ENCODE data around the gene HEG1. TPM values are rescaled to one million over a fixed set of nuclear protein-coding genes. Genes with fewer than 3 reads are reported as not detected.

The HEG1 gene
- total RNA-seq, 1 experiment from 2014 or later, result 1.2 TPM

DNA sequence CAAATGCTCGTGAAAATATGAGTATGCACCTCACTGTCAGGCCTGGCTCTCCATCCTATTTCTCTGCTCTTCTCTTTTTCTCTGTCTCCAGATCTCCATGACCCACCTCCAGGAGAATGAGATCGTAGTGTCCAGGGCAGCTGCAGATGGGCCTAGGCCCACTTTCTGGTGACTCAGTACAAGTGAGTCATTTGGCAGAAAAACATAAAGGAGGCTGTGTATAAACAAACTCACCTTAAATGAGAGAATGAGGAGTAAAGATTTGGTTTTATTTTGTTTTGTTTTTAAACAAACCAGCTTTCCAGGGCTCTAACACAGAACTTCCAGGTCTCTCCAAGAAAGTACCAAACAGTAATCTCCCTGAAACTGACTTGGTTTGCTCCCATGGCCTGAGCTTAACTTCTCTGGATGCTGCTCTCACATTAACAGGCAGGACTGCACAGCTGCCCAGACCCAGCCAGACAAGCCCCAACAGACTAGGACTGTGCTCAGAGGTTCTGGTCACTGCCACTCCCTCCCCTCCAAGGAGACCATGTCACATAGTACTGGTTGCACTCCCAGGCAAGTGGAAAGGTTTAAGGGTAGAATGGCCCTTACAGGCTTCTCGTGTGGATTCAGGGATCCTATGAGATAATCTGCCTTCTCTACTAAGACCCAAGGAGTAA lies 1.5 kb upstream of the HEG1 start:
- Histone ChIP-seq H2AFZ (ENCODE audit: low read length) (no peak overlapping the region), H3K9ac (ENCODE audit: low read length) (no peak overlapping the region), H3K9me2 (replicated peaks; ENCODE audit: low read length) (no peaks in the 10 kb centered on the region), H3K79me2 (ENCODE audit: low read length) (0 out of 2 replicates have a peak, but pooled peaks cover 4% of the 10 kb centered on the region), H3K36me3 (ENCODE audit: low read depth, low read length) (no peaks in the 10 kb centered on the region), H3K4me1 (ENCODE audit: insufficient read depth, low read length) (peaks cover 56% of the 10 kb centered on the region), H3K4me2 (ENCODE audit: low read length) (peak overlapping the region; percentile 81), H3F3A (ENCODE audit: low read length, unreplicated experiment) (no peaks in the 10 kb centered on the region), H3K9me3 (ENCODE audit: low read length) (no peaks in the 10 kb centered on the region), H3K27me3 (ENCODE audit: low read length) (no peaks in the 10 kb centered on the region), H4K20me1 (ENCODE audit: low read length) (no peaks in the 10 kb centered on the region), H3K27ac (ENCODE audit: low read length) (peak overlapping the region; percentile 22; the same call in 1 of the 2 replicates), H3K4me3 (ENCODE audit: low read length) (0 out of 2 replicates have a peak overlapping the region, but pooled peaks have one; percentile 22)
- ATAC-seq, result peak; percentile 61
- CTCF ChIA-PET, result no interaction called here
- DNase-seq, result peak; percentile 83
- POLR2A ChIA-PET (ENCODE audit: unreplicated experiment), result no interaction called here
- BruUV-seq (replicated peaks), result no TSS peak
- TF ChIP-seq EZH2 (IDR thresholded peaks at IDR 0.05; ENCODE audit: low read length, unreplicated experiment) (no peak), EZH2phosphoT487 (IDR thresholded peaks at IDR 0.05; ENCODE audit: borderline replicate concordance, low read length) (no peak)
- TF ChIP-seq, protein P1, sequence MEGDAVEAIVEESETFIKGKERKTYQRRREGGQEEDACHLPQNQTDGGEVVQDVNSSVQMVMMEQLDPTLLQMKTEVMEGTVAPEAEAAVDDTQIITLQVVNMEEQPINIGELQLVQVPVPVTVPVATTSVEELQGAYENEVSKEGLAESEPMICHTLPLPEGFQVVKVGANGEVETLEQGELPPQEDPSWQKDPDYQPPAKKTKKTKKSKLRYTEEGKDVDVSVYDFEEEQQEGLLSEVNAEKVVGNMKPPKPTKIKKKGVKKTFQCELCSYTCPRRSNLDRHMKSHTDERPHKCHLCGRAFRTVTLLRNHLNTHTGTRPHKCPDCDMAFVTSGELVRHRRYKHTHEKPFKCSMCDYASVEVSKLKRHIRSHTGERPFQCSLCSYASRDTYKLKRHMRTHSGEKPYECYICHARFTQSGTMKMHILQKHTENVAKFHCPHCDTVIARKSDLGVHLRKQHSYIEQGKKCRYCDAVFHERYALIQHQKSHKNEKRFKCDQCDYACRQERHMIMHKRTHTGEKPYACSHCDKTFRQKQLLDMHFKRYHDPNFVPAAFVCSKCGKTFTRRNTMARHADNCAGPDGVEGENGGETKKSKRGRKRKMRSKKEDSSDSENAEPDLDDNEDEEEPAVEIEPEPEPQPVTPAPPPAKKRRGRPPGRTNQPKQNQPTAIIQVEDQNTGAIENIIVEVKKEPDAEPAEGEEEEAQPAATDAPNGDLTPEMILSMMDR (conservative IDR thresholded peaks at IDR 0.05; ENCODE audit: low read depth, low read length), result no peak
- intact Hi-C loops (cut with micrococcal nuclease), result loop anchor here (2.0 to 10.0 kb wide), 4 partner anchors 95 to 377 kb away; partner anchors contain the start of gene ZNF148

DNA sequence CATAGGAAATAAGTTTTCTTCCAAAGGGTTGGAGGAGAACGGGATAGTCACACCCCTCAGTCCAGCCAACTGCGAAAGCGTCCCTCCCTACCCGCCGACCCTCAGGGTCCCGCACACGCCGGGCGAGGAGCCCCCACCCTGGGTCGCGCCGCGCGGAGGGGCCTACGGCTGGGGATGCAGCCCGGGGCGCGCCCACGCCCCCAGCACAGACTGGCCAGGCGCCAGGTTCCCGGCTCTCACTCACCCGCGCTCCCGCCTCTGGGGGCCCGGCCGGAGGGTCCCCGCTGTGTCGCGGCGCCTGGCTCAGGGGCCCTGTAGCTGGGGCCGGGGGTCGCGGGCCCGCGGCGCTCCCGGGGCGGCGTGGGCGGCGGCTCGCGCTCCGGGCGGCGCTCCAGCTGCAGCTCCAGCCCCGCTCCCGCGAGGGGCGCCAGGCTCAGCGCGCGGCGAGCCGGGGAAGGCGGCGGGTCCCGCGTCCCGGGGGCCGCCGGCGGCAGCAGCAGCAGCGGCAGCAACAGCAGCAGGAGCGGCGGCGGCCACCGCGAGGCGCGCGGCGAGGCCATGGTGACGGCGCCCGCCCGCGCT lies 375 bp downstream of the HEG1 start:
- TF ChIP-seq EZH2phosphoT487 (IDR thresholded peaks at IDR 0.05; ENCODE audit: borderline replicate concordance, low read length) (no peak), EZH2 (IDR thresholded peaks at IDR 0.05; ENCODE audit: low read length, unreplicated experiment) (no peak)
- TF ChIP-seq, protein P1 (conservative IDR thresholded peaks at IDR 0.05; ENCODE audit: low read depth, low read length), result no peak
- no peaks in the 10 kb centered on the region for H3K27me3 ChIP-seq (ENCODE audit: low read length)
- H3K4me2 ChIP-seq (ENCODE audit: low read length), result peak overlapping the region; percentile 98
- H4K20me1 ChIP-seq (ENCODE audit: low read length), result no peaks in the 10 kb centered on the region
- ATAC-seq (no peak; the same call in 1 of the 2 replicates), DNase-seq (no peak)
- ChIA-PET POLR2A (ENCODE audit: unreplicated experiment) (no interaction called here), CTCF (no interaction called here)
- intact Hi-C loops (cut with micrococcal nuclease), result loop anchor here (5.0 to 10.0 kb wide), 3 partner anchors 97 to 379 kb away; partner anchors contain the start of gene ZNF148
- H3K9me2 ChIP-seq (replicated peaks; ENCODE audit: low read length), result no peaks in the 10 kb centered on the region
- H2AFZ ChIP-seq (ENCODE audit: low read length), result peak overlapping the region; percentile 76
- peak overlapping the region; percentile 17; the same call in 1 of the 2 replicates for H3K9ac ChIP-seq (ENCODE audit: low read length)
- BruUV-seq (replicated peaks), result no TSS peak
- peaks cover 63% of the 10 kb centered on the region for H3K4me1 ChIP-seq (ENCODE audit: insufficient read depth, low read length)
- no peaks in the 10 kb centered on the region for H3K9me3 ChIP-seq (ENCODE audit: low read length)
- 0 out of 2 replicates have a peak, but pooled peaks cover 4% of the 10 kb centered on the region for H3K79me2 ChIP-seq (ENCODE audit: low read length)
- no peak overlapping the region for H3K27ac ChIP-seq (ENCODE audit: low read length)
- H3K36me3 ChIP-seq (ENCODE audit: low read depth, low read length), result no peaks in the 10 kb centered on the region
- H3K4me3 ChIP-seq (ENCODE audit: low read length), result peak overlapping the region; percentile 83
- H3F3A ChIP-seq (ENCODE audit: low read length, unreplicated experiment), result peaks cover 3% of the 10 kb centered on the region
